Thymus (tissue), 11 donors: ENCODE measurements around the gene TEAD3. TPM values are rescaled to one million over a fixed set of nuclear protein-coding genes. Genes with fewer than 3 reads are reported as not detected.
"Not testable (repeated sequence)": the region's sequence is repeated elsewhere in the genome, so short reads cannot be mapped to it uniquely, and the experiment has no call there.

Source experiments
- DNase-seq, 9 donors: peaks; one replicate each; pipeline ENCODE4 v3.0.0-alpha.2; 2013; ENCODE audit warnings: low spot score in 9 of 9, low read depth in 6 of 9, missing footprints in 1 of 9
- H3K27ac ChIP-seq, 2 donors: one replicate each; pipeline ENCODE4 v1.5.1; 2013; ENCODE audit warnings: control low read depth in 1 of 2, low read depth in 1 of 2, low read length in 1 of 2, mild to moderate bottlenecking in 1 of 2, moderate library complexity in 1 of 2
- H3K27me3 ChIP-seq, 2 donors: one replicate each; pipeline ENCODE4 v1.5.1; 2013; ENCODE audit warnings: low read length in 1 of 2; ENCODE audit not compliant: control insufficient read depth in 2 of 2, insufficient read depth in 1 of 2
- H3K36me3 ChIP-seq, 2 donors: one replicate each; pipeline ENCODE4 v1.5.1; 2013; ENCODE audit warnings: low read length in 1 of 2, mild to moderate bottlenecking in 1 of 2, moderate library complexity in 1 of 2; ENCODE audit not compliant: control insufficient read depth in 2 of 2, insufficient read depth in 2 of 2
- H3K4me1 ChIP-seq, 2 donors: one replicate each; pipeline ENCODE4 v1.5.1; 2013; ENCODE audit warnings: low read length in 2 of 2; ENCODE audit not compliant: control insufficient read depth in 2 of 2, insufficient read depth in 2 of 2
- H3K4me3 ChIP-seq, 2 donors: one replicate each; pipeline ENCODE4 v1.5.1; 2013; ENCODE audit warnings: low read length in 2 of 2, control low read depth in 1 of 2, mild to moderate bottlenecking in 1 of 2
- H3K9me3 ChIP-seq, 2 donors: one replicate each; pipeline ENCODE4 v1.5.1; 2013; ENCODE audit warnings: low read length in 1 of 2, mild to moderate bottlenecking in 1 of 2; ENCODE audit not compliant: control insufficient read depth in 2 of 2, insufficient read depth in 1 of 2
- WGBS: extraction: QIAGEN DNeasy Blood & Tissue Kit; methylation state at CpG from one replicate; pipeline ENCODE4 v1.1.7; 2013; 5-methylcytosine and 5-hydroxymethylcytosine counted together
- polyA plus RNA-seq: library from polyadenylated mRNA; stranded (reverse); fragments of 200-250 nt; gene quantifications from one replicate; pipeline ENCODE4 v1.2.3, GENCODE V29; 2013
- total RNA-seq: library from RNA; stranded (reverse); fragments of 120-200 nt; gene quantifications from one replicate; pipeline ENCODE4 v1.2.4, GENCODE V29; 2013
- donor health status: healthy.

Gene TEAD3
- total and polyA plus RNA-seq, 2 donors: 1.1 to 13.6 TPM

GRCh38 chr6:35438378-35439065 is 58.4 kb downstream of the TEAD3 start:
- not testable (repeated sequence) for DNase-seq, H3K4me1 ChIP-seq, H3K4me3 ChIP-seq, H3K9me3 ChIP-seq, H3K27ac ChIP-seq, H3K36me3 ChIP-seq, H3K27me3 ChIP-seq
- WGBS: 97% methylated on average over 7 of the region's 7 CpGs

- no peak for DNase-seq
- H3K36me3 ChIP-seq: no peaks in the 10 kb centered on the region
- WGBS: 93% methylated on average over 8 of the region's 8 CpGs
- H3K27ac ChIP-seq: no peak overlapping the region
- H3K9me3 ChIP-seq: no peaks in the 10 kb centered on the region
- H3K4me3 ChIP-seq: no peak overlapping the region
- no peaks in the 10 kb centered on the region for H3K4me1 ChIP-seq
- no peaks in the 10 kb centered on the region for H3K27me3 ChIP-seq
These were observed 60.6 kb downstream of the TEAD3 start for GRCh38 chr6:35436071-35436857.

DNA sequence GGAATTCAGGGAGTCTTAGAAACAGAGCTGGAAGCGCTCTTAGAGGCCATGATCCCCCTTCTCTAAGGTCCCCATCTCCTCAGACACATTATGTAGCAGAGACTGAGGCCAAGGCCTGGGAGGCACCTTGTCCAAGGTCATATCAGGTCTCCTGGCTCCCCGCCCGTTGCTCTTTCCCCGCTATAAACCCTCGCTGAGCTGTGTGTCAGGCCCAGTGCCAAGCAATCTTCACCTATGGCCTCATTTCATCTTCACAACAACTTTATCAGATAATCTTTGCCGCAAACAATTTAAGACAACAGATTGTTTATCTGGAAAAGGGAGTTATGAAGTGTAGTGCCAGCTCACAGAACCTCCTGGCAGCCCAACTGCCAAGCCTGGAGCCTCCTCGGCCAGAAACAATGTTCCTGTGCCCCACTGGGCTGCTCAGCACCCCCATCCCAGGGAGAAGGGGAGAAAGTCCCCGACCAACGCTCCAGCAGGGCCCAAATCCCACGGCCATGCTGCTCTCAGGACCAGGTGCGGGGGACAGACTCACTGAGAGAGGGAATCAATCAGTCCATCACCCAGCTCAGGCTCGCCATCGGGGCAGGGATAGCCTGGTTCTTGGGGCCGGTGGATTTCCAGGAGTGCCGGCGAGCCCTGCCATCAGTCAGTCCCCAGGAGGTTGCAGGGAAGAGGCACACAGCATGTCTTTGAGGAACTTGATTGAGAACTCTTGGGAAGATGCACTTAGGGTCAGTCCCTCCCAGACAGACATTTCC is 61.6 kb downstream of the TEAD3 start:
- DNase-seq: no peak
- H3K27ac ChIP-seq: no peak overlapping the region

DNA sequence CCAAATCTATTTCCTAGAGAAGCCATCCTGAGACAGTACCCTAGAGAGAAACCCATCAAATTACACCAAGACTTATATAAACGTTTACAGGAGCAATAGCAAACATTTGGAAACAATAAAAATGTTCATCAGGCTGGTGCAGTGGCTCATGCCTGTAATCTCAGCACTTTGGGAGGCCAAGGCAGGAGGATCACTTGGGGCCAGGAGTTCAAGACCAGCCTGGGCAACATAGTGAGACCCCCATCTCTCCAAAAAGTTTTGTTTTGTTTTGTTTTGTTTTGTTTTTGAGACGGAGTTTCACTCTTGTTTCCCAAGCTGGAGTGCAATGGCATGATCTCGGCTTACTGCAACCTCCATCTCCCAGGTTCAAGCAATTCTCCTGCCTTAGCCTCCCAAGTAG is 64.2 kb downstream of the TEAD3 start:
- H3K9me3 ChIP-seq: peaks cover 0 to 17% of the 10 kb centered on the region in 2 donors
- not testable (repeated sequence) for H3K27ac ChIP-seq, H3K4me3 ChIP-seq, H3K27me3 ChIP-seq, DNase-seq, H3K36me3 ChIP-seq, H3K4me1 ChIP-seq
- 93% methylated on average over 3 of the region's 3 CpGs for WGBS

More for the DNA sequence above, 61.6 kb downstream of the TEAD3 start:
- H3K36me3 ChIP-seq: no peaks in the 10 kb centered on the region
- H3K9me3 ChIP-seq: no peaks in the 10 kb centered on the region
- WGBS: 95% methylated on average over 16 of the region's 16 CpGs
- H3K27me3 ChIP-seq: no peaks in the 10 kb centered on the region
- H3K4me1 ChIP-seq: no peaks in the 10 kb centered on the region
- H3K4me3 ChIP-seq: no peak overlapping the region

DNA sequence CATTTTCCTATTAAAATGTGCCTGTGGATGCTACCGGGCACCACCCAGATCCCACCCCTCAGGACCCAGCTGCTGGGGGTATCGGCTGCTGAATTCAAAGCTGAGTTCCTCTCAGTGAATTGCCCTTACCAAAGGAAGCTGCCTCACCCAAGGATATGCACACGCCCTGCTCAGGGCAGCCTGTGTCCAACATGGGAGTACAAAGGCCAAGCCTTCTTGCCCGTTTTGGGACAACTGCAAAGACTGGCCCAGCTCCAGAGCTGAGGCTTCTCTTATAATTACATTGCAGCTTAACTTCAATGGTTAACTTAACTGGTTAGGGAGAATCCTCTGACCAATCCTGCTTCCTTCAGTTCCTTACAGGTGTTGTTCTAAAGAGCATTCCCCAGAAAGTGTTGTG is 64.6 kb downstream of the TEAD3 start:
- no peak overlapping the region for H3K27ac ChIP-seq
- peaks cover 0 to 3% of the 10 kb centered on the region in 2 donors for H3K36me3 ChIP-seq
- 97% methylated on average over 4 of the region's 4 CpGs for WGBS
- H3K4me1 ChIP-seq: no peaks in the 10 kb centered on the region
- H3K27me3 ChIP-seq: no peaks in the 10 kb centered on the region
- H3K9me3 ChIP-seq: peaks cover 0 to 17% of the 10 kb centered on the region in 2 donors
- DNase-seq: no peak
- no peak overlapping the region for H3K4me3 ChIP-seq

GRCh38 chr6:35429463-35429862 is 67.4 kb downstream of the TEAD3 start:
- Histone ChIP-seq H3K4me3 (no peak overlapping the region), H3K27ac (no peak overlapping the region), H3K27me3 (no peaks in the 10 kb centered on the region), H3K4me1 (no peaks in the 10 kb centered on the region), H3K36me3 (peaks cover 11 to 28% of the 10 kb centered on the region in 2 donors), H3K9me3 (peaks cover 0 to 17% of the 10 kb centered on the region in 2 donors)
- 96% methylated on average over 2 of the region's 2 CpGs for WGBS
- no peak for DNase-seq

DNA sequence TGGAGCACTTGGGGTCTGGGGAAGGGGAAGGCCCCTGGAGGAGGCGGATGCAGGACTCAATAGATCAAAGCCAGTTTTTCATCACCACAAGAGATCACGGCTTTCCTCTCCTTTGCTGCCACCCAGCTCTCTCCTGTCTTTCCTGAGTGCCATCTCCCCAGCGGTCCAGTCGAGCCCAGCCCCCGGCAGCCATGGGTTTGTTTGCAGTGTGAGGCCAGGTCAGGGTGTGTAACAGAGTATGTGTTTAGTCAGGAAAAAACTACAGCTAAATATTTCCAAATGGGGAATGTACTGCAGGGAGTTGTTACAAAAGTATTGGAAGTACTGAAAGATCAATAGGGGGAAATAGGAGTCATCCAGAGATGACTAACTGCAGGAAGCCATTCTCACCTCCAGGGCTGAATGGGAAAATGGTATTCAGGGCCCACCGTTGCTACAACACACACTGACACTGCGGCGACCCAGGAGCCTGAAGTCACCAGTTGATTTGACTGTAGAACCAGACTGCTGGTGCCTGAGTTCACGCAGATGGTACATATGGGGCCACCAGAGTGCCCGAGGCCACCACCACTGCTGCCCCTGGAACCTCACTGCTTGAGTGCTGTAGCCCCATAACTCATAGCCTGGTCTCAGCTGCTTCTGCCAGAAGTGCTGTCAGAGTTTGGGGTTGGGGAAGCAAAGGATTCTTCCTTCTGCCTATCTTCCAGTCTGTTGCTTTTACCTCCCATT is 68.3 kb downstream of the TEAD3 start:
- no peak for DNase-seq
- H3K9me3 ChIP-seq: peaks cover 0 to 17% of the 10 kb centered on the region in 2 donors
- WGBS: 95% methylated on average over 10 of the region's 10 CpGs

DNA sequence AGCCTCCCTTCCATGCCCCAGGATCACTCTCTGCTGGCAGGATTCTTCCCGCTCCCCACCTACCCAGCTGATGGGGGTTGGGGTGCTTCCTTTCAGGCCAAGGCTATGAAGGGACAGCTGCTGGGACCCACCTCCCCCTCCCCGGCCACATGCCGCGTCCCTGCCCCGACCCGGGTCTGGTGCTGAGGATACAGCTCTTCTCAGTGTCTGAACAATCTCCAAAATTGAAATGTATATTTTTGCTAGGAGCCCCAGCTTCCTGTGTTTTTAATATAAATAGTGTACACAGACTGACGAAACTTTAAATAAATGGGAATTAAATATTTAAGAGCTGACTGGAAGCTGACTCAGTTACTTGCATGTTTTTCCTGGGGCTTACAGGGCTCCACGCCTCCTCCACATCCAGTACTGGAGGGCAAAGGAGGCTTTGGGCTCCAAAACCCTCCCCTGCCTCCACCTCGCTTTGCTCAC is 69.0 kb downstream of the TEAD3 start:
- Histone ChIP-seq H3K4me1 (no peaks in the 10 kb centered on the region), H3K4me3 (no peak overlapping the region), H3K36me3 (peaks cover 12 to 34% of the 10 kb centered on the region in 2 donors), H3K9me3 (peaks cover 0 to 17% of the 10 kb centered on the region in 2 donors), H3K27ac (no peak overlapping the region), H3K27me3 (no peaks in the 10 kb centered on the region)
- DNase-seq: no peak
- WGBS: 85% methylated on average over 9 of the region's 9 CpGs

More for the DNA sequence above, 68.3 kb downstream of the TEAD3 start:
- Histone ChIP-seq H3K36me3 (peaks cover 12 to 34% of the 10 kb centered on the region in 2 donors), H3K27ac (no peak overlapping the region), H3K4me3 (no peak overlapping the region), H3K27me3 (no peaks in the 10 kb centered on the region), H3K4me1 (no peaks in the 10 kb centered on the region)
